Measurements from ENCODE around the gene NUDT1.
A peak's percentile ranks its signal among the peaks of the same experiment; 100 is the strongest.

NUDT1 gene

DNA sequence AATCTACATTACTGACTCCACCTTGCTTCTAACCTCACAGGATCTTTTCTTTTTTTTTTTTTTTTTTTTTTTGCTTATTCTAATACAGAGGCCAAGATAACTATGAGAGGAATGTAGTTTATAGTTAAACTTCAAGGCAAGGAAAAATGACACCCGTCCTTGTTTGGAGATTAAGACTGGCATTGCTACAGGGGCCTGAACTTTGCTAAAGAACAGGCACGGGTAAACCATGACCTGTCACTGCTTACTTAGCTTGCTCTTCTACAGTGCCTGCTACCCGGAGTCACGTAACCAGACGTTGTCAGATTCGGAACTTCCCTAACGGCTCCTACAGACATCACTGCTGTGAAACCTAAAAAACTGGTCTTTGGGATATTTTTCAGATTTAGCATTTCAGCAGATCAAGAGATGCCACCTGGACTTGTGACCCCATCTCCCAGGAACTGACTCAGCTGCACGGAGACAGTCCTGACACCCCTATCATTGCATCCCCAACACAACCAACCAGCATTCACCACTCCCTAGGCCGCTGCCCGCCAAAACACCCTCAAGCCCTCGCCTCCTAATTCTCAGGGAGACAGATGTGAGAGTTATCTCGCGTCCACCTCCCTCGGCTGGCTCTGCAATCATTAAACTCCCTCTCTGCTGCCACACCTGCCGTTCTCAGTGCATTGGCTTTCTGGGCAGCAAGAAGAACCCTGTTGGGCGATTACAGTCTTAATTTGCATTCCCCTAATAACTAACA lies 36.8 kb upstream of the NUDT1 start:
- peak; percentile 7 for DNase-seq (ENCODE audit: low spot score)

DNA sequence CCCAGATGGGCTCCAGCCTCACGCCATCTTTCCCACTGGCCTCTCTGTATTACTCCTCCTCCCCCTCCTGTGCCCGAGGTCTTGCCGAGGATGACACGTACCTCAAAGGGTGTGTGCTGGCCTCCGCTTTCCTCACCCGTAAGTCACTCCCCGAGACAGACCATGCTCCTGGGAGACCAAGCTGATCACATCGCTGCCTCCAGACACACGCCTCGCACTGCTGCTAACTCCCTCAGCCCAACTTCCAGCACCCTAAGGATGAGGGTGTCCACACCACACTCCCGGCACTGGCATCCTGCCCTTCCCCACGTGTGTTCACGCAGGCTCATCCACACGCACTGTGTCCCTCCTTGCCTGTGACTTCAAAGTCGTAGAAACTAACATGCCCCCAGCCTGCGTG lies 33.3 kb upstream of the NUDT1 start:
- no peak for DNase-seq (ENCODE audit: low spot score)

DNA sequence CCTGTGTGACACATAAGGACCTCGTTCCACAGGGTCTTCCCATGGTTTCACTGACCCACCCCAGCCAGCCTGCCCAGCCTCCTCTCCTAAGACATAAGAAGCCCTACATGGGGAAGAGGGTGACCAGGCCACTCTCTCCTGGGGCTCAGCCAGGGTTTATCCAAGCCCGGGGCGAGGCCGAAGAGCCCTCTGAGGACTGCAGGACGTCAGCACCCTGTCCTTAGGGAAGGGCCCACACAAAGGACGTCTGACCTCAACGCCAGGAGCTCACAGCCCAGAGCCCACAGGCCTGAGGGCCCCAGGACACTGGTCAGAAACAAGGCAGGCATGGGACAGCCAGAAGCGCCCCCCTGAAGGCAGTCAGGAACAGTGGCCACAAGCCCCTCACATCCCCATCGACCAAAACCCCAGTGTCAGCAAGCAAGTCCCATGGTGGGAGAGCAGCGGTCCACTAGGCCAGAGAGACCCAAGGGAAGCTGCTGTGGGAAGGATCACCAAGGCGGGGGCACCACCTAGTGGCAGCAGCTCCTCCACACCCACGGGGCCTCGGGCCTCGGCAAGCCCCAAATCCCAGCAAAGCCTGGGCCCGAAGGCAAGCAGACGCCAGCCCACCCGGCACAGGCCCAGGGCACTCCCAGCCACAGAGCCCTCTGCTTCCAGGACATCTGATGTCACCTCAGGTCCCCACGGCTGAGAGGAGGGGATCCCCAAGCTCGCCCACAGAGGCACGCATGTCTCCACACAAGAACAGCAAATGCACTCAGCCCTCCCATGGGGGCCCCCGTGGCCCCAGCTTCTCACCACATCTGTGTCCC lies 32.7 kb upstream of the NUDT1 start:
- peak; percentile 56 for DNase-seq (ENCODE audit: low spot score)

DNA sequence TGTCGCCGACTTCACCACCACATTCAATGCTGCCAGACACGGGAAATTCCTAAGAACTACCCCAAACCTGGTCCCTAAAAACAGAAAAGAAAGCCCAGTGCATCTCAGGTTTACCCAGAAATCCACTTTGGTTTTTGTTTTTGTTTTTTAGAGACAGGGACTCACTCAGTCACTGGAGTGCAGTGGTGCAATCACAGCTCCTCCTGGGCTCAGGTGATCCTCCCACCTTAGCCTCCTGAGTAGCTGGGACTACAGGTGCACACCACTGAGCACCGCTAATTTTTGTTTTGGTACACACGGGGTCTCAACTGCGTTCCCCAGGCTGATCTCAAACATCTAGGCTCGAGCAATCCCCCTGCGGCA lies 32.1 kb upstream of the NUDT1 start:
- no peak for DNase-seq (ENCODE audit: low spot score)

DNA sequence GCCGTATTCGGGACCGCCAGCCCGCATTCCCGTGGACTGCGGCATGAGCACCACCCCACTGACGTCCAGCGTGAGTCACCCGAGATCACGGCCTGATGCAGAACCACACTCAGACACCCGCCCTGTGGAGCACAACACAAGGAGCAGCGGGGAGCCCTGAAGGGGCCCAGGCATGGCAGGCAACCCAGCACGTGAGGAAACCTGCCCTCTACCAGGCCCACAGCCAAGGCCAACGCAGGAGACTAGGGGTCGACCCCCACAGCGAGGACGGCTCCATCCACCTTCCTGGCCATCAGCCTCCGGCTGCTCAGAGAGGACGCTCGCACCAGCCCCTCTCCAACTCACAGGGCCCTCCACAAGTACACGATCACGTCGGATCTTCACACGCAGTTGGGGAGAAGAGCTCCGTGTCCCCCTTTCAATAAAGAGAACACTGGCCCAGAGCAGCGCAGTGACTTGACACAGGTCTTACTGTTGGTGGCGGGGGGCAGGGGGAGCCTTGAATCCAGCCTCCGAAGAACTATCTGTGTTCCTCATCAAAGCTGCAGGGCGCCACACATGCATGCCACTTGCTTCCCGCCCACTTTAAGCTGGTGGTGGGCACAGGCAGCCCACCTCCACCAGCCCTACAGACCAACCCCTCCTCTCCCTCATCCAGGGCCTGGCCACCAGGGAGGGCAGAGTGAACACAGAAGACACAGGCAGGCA lies 31.3 kb upstream of the NUDT1 start:
- DNase-seq (ENCODE audit: low spot score): no peak

DNA sequence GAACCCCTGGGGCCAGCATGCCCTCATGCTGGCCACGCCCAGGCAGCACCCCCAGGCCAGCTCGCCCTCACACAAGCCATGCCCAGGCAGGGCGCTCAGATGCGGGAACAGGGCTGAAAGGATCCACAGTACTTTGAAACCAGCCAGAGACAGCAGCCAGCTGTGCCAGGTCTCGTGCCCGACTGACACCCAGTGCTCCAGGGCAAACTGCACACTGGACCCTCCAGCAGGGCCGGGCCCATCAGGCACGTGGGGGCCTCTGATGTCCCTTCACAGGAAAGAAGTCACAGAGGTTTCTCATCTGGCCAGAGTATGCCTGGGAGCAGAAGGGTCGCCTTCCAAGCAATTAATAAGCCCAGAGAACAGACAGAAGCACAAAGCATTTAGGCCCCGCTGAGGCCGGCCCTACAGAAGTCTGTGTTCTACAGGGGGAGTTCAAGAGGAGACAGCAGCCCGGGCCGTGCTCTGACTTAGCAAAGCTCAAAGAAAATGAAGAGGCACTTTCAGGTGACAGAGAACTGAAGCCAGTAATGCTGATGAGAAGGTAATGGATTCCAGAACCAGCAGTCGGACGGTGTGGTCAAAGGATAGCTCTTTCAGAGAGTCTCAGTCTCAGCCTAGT lies 30.7 kb upstream of the NUDT1 start:
- DNase-seq (ENCODE audit: low spot score): no peak

DNA sequence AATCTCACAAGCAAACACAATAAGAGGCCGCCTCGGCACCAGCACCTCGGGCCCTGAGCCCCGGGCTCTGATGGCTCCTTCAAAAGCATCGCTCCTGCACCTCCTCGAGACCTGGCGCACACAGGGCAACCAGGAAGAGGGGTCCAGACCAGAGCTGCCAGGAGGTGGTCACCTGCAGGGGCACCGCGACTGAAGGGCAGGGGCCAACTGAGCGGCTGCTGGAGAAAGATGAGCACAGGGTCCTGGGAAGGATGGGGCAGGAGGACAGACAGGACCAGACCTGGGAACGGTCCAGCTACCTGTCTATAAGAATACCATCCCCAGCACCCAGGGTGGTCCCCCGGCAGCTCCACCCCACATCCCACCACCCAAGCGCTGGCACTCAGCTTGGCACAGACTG lies 30.1 kb upstream of the NUDT1 start:
- no peak for DNase-seq (ENCODE audit: low spot score)

DNA sequence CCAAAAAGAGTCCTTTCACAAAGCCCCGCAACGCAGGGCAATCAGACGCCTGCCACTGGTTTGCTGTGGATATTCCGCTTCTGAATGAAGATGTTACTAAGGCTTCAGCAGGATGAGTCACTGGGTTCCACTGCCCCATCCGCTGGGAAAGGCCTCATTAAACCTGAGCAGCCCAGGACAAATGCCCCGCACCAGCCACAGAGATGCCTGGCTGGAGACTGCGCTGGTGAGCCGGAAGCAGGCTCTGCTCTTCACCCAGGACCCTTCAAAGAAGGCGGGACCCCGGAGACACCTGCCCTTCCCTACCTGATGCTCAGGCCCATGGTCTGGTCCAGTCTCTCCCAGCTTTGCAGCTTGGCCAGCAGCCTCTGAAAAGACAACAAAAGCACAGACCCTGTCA lies 29.1 kb upstream of the NUDT1 start:
- DNase-seq (ENCODE audit: low spot score): no peak

DNA sequence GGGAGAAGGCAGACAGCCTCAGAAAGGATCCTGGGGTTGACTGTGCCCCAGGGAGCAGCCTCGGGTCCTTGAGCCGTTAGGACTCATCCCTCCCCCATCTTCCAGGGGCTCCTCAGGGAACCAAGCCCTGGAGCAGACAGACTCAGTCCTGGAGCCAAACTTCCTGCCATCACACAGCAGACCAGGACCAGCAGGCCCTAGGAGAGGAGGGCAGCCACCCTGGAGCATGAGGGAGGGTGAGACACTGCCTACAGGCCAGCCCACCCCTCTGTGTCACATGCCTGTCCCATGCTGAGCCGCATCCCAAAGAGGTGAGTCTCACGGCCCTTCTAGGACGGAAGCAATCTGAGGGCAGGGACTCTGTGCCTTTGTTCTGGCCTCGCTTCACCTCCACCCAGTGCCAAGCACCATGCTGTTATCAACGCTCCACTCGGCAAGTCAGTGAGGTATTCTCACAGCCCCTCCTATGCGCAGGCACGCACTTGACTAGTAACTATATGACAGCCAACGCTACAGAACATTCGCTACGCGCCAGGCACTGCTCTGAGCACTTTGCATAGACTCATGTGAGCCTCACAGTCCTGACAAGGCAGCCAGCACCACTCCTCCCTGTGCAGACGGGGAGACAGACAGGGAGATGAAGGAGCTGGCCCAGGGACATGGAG lies 28.3 kb upstream of the NUDT1 start:
- no peak for DNase-seq (ENCODE audit: low spot score)

DNA sequence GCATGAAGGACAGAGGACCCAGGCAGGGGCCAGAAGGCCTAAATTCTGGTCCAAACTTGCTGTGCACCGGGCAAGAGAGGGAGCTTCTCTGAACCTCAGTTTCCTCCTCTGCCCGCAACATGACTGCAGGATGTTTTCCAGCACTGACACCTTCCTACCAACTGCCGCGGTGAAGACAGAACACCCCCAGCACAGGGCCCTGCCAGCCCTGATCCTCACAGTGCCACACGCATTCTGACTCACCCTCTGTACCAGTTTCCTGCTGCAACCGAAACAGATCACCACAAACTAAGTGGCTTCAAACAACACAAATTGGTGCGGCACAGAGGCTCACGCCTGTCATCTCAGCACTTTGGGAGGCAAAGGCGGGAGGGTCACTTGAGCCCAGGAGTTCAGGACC lies 27.4 kb upstream of the NUDT1 start:
- DNase-seq (ENCODE audit: low spot score): no peak

DNA sequence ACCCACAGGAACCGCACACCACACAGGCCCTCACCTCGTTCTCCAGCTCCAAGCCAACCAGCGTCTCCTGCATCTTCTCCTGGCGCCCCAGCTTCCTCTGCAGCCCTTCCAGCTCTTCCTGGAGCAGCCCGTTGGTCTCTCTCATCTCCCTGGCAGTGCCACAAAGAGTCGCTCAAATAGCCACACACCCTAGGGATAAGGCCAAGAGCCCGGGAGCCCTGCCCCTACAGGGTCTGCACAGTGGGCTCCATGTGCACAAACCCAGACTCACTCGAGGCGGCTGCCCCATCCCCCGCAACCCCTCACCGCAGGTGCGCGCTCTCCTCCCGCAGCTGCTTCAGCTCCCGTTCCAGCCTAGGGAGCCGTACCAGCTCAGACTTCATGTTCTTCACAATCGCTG lies 26.2 kb upstream of the NUDT1 start:
- no peak for DNase-seq (ENCODE audit: low spot score)

DNA sequence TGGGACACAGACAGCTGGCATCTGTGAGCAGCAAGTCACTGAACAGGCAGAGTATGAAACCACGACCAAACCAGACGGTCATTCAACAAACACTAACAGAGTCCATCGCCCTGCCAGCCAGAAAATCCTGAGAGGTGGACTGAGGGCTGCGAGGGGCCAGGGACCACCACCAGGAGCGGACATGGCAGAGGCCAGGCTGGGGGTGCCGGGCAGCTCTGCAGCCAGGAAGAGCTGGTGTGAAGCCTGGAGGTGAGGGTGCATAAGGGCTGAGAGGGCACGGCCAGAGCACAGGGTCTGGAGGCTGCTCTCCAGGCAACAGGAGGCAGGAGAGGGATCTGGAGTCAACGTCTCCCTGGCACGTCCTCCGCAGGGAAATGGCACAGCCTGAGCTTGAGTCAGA lies 24.8 kb upstream of the NUDT1 start:
- no peak for DNase-seq (ENCODE audit: low spot score)

DNA sequence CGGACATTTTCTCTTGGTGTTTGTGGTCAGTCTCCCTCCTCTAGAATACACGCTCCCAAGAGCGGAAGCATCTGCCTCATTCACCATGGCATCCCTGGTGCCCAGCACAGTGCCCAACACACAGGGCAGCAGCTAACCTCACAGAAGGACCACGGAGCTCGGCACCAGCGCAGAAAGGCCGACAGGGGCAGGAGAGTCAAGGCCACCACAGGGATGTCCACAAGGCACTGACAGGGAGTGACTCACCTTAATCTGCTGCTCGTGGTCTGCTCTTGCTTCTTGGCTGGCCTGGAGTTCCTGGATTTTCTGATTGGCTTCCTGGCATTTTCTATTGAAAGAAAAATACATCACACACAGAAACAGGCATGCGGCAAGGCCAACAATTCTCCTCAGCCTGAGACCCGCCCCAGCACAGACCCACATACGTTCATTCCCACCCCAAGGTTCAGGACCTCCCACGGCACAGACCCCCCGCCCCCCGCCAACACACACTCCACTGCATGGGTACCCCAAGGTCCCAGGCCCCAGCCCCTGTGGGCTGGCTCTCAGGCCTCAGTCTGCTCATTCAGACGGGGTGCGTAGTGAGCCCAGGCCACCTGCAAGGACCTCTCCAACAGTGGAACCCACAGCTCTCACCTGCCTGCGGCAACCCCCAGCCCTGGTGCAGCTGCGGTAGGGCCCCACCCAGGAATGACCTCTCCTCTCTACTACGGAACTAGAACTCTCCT lies 24.1 kb upstream of the NUDT1 start:
- no peak for DNase-seq (ENCODE audit: low spot score)

DNA sequence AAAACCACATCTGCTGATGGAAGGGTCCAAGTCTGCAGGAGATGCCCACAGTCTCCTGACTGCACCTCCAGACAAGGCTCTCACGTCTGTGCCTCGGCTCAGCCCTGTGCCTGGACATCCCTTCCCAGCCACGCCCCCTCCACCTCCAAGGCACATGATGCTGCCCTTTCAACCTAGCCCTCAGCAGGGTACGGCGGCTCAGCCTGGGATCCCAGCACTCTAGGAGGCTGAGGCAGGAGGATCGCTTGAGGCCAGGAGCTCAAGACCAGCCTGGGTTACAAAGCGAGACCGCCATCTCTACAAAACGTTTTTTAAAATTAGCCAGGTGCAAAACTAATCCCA lies 23.6 kb upstream of the NUDT1 start:
- DNase-seq (ENCODE audit: low spot score): no peak

DNA sequence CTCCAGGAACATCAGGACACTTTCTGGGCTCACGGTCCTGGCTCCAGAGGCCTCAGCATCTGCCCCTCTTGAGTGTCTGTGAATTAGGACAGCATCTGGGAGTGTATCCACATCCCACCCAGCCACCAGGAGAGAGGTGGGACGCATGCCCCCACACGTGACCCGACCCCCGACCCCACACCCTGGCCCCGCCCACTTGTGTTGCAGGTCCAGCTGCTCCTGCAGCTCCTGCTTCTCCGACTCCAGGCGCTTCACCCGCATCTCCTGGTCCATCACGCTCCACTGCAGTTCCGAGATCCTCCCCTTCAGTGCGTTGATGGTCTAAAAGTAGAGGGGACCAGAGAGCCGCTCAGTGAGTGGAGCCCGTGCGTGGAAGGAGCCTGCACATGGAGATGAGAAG lies 22.9 kb upstream of the NUDT1 start:
- no peak for DNase-seq (ENCODE audit: low spot score)

DNA sequence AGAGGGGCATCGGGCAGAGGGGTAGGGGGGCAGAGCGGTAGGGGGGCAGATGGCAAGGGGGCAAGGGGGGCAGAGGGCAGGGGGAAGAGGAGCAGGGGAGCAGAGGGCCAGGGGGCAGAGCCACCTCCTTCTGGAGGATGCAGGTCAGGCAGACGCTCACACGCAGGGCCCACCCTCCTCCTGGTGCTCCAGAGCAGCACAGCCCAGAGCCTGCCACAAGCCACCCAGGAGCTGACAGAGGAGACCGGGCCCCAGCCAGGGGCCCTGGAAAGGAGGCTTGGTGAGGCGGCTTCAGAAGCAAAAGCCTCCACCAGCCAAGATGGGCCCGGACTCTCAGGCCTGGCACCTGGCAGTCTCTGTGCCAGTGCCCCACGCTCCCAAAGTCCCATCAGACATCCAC lies 22.4 kb upstream of the NUDT1 start:
- no peak for DNase-seq (ENCODE audit: low spot score)

DNA sequence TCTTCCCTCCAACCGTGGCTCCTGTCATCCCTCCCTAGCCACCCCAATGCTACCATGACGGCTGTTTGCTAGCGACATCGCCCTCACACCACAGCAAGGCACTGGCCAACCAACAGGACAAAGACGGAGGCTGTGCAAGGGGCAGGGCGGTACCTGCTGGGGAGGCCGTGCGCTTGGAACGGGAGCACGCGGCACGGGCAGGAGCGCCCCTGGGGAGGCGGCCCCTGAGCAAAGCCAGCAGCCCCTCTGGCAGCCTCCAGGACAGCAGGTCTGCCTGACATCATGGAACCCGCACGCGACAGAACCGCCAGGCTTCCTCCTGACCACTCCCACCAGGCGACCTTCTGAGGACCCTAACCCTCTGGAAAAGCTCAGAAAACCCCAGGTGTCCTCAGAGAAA lies 22.0 kb upstream of the NUDT1 start:
- DNase-seq (ENCODE audit: low spot score): no peak

DNA sequence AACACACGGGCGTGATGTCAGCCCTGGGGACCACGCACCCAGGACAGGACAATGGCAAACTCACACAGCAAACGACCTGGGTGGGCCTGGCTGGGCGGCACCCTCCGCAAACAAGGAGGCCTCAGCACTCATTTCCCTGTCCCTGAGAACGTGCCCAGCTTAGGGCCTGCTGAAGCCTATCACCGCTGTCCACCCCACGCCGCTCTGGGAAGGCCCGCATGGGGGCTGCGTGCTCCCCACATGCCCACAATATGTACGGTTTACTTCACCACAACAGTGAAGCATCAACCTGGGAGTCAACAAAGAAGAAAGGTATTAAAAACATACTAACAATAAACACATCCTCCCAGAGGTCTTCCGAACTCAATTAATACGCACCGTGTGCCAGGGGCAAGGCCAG lies 21.5 kb upstream of the NUDT1 start:
- no peak for DNase-seq (ENCODE audit: low spot score)

DNA sequence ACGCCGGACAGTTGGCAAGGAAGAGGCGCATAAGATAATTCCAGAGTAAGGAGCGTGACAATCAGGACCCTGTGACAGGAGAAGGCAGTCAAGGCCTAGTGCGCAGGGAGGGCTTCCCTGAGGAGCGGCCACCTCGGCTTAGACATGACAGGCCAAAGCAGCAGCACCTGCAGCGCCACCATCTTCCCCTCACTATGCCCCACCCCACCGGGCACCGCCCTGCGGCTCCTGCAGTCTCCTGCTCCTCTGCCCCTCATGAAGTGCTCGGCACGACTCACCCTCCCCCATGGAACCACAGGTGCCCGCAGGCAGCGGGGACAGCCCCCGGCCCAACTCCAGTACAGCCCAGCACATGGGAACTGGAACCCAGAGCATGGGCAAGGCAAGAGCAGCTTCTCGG lies 21.1 kb upstream of the NUDT1 start:
- no peak for DNase-seq (ENCODE audit: low spot score)

DNA sequence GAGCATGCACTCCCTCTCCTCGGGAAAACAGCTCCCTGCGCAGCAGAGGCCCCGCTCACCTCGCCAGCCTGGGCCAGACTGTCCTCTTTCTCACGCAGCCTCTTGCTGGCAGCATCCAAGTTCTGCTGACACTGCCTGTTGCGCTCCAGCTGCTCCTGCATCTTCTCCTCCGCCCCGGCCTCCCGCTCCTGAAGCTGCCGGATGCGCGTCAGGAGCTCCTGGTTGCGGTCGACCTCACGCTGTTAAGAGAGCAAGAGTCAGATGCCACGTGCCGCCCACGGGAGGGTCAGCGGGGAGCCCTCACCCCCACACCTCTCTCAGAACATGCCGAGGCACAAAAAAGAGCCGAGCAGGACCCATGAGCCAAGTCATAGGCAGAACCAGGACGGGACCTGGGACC lies 19.5 kb upstream of the NUDT1 start:
- DNase-seq (ENCODE audit: low spot score): no peak

DNA sequence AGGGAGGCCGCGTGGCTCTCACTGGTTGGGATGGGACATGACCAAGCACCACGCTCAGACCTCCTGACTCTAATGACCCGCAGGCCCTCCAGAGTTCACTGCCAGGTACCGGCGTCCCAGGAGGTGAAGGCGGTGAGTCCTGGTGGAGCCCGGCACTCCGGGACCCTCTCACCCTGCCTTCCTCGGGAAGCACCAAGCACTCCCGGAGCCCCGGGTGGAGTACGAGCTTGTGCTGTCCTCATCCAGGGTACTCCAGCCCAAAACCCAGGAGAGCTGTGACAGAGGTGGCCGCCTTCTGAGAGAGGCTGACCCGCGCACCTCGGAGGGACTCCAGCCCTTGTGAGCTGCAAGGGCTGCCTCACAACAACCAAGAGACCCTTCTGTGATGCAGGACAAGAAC lies 18.7 kb upstream of the NUDT1 start:
- DNase-seq (ENCODE audit: low spot score): no peak

DNA sequence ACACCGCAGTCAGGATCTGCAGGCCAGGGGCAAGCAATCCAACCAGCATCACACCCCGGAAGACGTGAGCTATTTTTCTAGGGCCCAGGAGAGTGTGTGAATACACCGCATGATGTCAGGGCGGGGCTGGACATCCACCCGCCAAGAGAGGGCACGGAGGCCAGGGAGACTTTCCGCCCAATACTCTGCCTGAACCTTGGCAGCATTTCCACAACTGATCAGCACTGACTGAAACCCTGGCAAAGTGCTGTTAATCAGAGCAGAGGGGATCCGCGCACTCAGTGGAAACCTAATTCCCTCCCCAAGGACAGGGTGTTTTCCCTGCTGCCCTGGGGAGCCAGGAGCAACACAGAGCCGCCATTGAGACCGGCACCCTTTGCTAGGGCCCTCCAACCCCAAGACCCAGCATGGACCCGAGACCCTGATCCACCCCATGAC lies 17.5 kb upstream of the NUDT1 start:
- DNase-seq (ENCODE audit: low spot score): no peak

Data from hematopoietic multipotent progenitor cell treated with erythropoietin and hydrocortisone succinate and interleukin-3 and kit ligand, for 15 days (in vitro differentiated cells).